GM12878 (cell line): ENCODE measurements around the gene ASXL2. TPM values are rescaled to one million over a fixed set of nuclear protein-coding genes. Genes with fewer than 3 reads are reported as not detected.

Experiments
- ASH2L ChIP-seq: fragments of 300-600, 200-600 bp; sonication (generic); IDR thresholded peaks from 2 replicates; pipeline ENCODE4 v1.6.1; 2017; ENCODE audit warnings: low read depth, mild to moderate bottlenecking, borderline replicate concordance
- BRCA1 ChIP-seq: IDR thresholded peaks from 2 replicates; pipeline ENCODE4 v1.6.1; 2011; ENCODE audit warnings: low read depth, low read length, improper control_type of control experiment
- EZH2 ChIP-seq: IDR thresholded peaks from 2 replicates; pipeline ENCODE4 v1.6.1; 2012; ENCODE audit warnings: low read depth, mild to moderate bottlenecking, control low read depth, inconsistent platforms, low read length, borderline replicate concordance; ENCODE audit not compliant: control insufficient read depth
- HDAC2 ChIP-seq: fragments of 200-600 bp; sonication (generic); IDR thresholded peaks from 2 replicates; pipeline ENCODE4 v1.6.1; 2017
- MYB ChIP-seq: fragments of 150-350 bp; IDR thresholded peaks from 2 replicates; pipeline ENCODE4 v1.6.1; 2014; ENCODE audit warnings: mild to moderate bottlenecking, low read depth, low read length, borderline replicate concordance
- NFIC ChIP-seq: IDR thresholded peaks from 2 replicates; pipeline ENCODE4 v1.6.1; 2012; ENCODE audit warnings: low read depth, mild to moderate bottlenecking, inconsistent platforms, low read length, moderate library complexity
- polyA plus RNA-seq, 11 experiments: library from polyadenylated mRNA; depleted of rRNA in 4 of 11; unstranded in 6 of 11; stranded (reverse) in 5 of 11; fragments of >200 nt; fragmentation: Nextera tagmentation in 4 of 11; fragmentation: Illumina TruSeq in 1 of 11; extraction: Ambion mirVana in 4 of 11; extraction: Trizol in 1 of 11; gene quantifications; 1 replicate in 1 of 11; 2 replicates in 10 of 11; pipeline versions ENCODE4 v1.2.1 to v1.2.3, GENCODE V29; 2011 to 2016; ENCODE audit warnings: inconsistent platforms in 2 of 11, missing spikeins in 2 of 11, low read depth in 1 of 11
- total RNA-seq, 4 experiments: library from RNA; depleted of rRNA in 3 of 4; stranded (reverse); fragments of >200 nt in 3 of 4; fragmentation: Illumina TruSeq in 1 of 4; extraction: Trizol in 1 of 4; gene quantifications; 2 replicates each; pipeline versions ENCODE4 v1.2.1 to v1.2.3, GENCODE V29; 2013 to 2021
- TF ChIP-seq, protein P1 (sequence below): IDR thresholded peaks from 2 replicates; pipeline ENCODE4 v1.6.1; 2012; ENCODE audit warnings: mild to moderate bottlenecking, low read depth, low read length
- TF ChIP-seq, protein P2 (sequence below): fragments of 450-650 bp; IDR thresholded peaks from 2 replicates; pipeline ENCODE4 v1.6.1; 2014; ENCODE audit warnings: mild to moderate bottlenecking
- TF ChIP-seq, protein P3 (sequence below): IDR thresholded peaks from 2 replicates; pipeline ENCODE4 v1.6.1; 2011; ENCODE audit warnings: mild to moderate bottlenecking, low read depth, low read length, moderate library complexity; ENCODE audit not compliant: insufficient replicate concordance

ASXL2 gene
- total and polyA plus RNA-seq, 10 of the 15 experiments (the other 5 are each of a cell fraction or from before 2014, with no cell fraction given), result 1.3 to 17.7 (median 5.5) TPM

DNA sequence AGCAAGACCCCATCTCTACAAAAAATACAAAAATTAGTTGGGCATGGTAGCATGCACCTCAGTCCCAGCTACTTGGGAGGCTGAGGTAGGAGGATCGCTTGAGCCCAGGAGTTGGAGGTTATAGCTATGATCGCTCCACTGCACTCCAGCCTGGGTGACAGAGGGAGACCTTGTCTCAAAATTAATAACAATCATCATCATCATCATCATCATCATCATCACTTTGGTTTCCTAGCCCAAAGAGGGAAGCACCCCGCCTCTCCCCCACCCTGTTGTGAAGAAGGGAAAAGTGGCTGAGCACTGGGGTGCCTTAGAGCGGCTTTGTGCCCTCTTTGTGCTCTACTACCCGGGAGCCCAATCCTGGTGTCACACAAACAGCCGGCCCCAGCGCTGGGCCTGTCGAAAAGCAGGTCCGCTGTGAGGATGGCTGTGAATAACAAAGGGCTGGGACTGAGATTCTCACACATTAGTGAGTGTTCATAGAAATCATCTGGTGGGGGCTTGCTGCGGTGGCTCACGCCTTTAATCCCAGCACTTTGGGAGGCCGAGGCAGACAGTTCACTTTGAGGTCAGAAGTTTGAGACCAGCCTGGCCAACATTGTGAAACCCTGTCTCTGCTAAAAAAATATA, 42.6 kb upstream of the ASXL2 start (continued):
- TF ChIP-seq, protein P1, sequence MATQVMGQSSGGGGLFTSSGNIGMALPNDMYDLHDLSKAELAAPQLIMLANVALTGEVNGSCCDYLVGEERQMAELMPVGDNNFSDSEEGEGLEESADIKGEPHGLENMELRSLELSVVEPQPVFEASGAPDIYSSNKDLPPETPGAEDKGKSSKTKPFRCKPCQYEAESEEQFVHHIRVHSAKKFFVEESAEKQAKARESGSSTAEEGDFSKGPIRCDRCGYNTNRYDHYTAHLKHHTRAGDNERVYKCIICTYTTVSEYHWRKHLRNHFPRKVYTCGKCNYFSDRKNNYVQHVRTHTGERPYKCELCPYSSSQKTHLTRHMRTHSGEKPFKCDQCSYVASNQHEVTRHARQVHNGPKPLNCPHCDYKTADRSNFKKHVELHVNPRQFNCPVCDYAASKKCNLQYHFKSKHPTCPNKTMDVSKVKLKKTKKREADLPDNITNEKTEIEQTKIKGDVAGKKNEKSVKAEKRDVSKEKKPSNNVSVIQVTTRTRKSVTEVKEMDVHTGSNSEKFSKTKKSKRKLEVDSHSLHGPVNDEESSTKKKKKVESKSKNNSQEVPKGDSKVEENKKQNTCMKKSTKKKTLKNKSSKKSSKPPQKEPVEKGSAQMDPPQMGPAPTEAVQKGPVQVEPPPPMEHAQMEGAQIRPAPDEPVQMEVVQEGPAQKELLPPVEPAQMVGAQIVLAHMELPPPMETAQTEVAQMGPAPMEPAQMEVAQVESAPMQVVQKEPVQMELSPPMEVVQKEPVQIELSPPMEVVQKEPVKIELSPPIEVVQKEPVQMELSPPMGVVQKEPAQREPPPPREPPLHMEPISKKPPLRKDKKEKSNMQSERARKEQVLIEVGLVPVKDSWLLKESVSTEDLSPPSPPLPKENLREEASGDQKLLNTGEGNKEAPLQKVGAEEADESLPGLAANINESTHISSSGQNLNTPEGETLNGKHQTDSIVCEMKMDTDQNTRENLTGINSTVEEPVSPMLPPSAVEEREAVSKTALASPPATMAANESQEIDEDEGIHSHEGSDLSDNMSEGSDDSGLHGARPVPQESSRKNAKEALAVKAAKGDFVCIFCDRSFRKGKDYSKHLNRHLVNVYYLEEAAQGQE, result no peak
- TF ChIP-seq MYB, result no peak
- TF ChIP-seq ASH2L, result no peak
- TF ChIP-seq EZH2, result no peak
- TF ChIP-seq, protein P2, sequence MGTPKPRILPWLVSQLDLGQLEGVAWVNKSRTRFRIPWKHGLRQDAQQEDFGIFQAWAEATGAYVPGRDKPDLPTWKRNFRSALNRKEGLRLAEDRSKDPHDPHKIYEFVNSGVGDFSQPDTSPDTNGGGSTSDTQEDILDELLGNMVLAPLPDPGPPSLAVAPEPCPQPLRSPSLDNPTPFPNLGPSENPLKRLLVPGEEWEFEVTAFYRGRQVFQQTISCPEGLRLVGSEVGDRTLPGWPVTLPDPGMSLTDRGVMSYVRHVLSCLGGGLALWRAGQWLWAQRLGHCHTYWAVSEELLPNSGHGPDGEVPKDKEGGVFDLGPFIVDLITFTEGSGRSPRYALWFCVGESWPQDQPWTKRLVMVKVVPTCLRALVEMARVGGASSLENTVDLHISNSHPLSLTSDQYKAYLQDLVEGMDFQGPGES, result no peak
- no peak for TF ChIP-seq BRCA1
- no peak for TF ChIP-seq NFIC
- no peak for TF ChIP-seq HDAC2
- TF ChIP-seq, protein P3, sequence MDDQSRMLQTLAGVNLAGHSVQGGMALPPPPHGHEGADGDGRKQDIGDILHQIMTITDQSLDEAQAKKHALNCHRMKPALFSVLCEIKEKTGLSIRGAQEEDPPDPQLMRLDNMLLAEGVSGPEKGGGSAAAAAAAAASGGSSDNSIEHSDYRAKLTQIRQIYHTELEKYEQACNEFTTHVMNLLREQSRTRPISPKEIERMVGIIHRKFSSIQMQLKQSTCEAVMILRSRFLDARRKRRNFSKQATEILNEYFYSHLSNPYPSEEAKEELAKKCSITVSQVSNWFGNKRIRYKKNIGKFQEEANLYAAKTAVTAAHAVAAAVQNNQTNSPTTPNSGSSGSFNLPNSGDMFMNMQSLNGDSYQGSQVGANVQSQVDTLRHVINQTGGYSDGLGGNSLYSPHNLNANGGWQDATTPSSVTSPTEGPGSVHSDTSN, result no peak
